Astrocyte (in vitro differentiated cells and primary cell): ENCODE results near the gene GPRC6A. TPM values are rescaled to one million over a fixed set of nuclear protein-coding genes. Genes with fewer than 3 reads are reported as not detected.
A peak's percentile ranks its signal among the peaks of the same experiment; 100 is the strongest.
"Not testable (repeated sequence)": the region's sequence is repeated elsewhere in the genome, so short reads cannot be mapped to it uniquely, and the experiment has no call there.

ENCODE experiments used
- DNase-seq: peaks from one replicate; pipeline ENCODE4 v3.0.0-alpha.2; 2010; ENCODE audit warnings: low read depth
- FAIRE-seq: peaks from 2 replicates; lab custom pipeline; 2011; peaks lifted over from hg19 to GRCh38; lab: Jason Lieb, UNC
- H2AFZ ChIP-seq: 2 replicates; pipeline ENCODE4 v1.6.0; 2012; ENCODE audit warnings: low read depth, low read length, inconsistent platforms
- H3K27ac ChIP-seq: 2 replicates; pipeline ENCODE4 v1.5.1; 2011; ENCODE audit warnings: low read depth, low read length, inconsistent platforms
- H3K27me3 ChIP-seq: 2 replicates; pipeline ENCODE4 v1.6.0; 2011; ENCODE audit warnings: low read length, inconsistent platforms; ENCODE audit not compliant: insufficient read depth
- H3K36me3 ChIP-seq: 2 replicates; pipeline ENCODE4 v1.5.1; 2011; ENCODE audit warnings: low read length, inconsistent platforms; ENCODE audit not compliant: insufficient read depth
- H3K4me1 ChIP-seq: 2 replicates; pipeline ENCODE4 v1.5.1; 2011; ENCODE audit warnings: low read length, inconsistent platforms; ENCODE audit not compliant: insufficient read depth
- H3K4me2 ChIP-seq: 2 replicates; pipeline ENCODE4 v1.6.0; 2012; ENCODE audit warnings: low read length, inconsistent platforms
- H3K4me3 ChIP-seq: 2 replicates; pipeline ENCODE4 v1.5.1; 2011; ENCODE audit warnings: low read depth, mild to moderate bottlenecking, low read length, inconsistent platforms; ENCODE audit not compliant: insufficient read depth
- H3K79me2 ChIP-seq: 2 replicates; pipeline ENCODE4 v1.6.0; 2012; ENCODE audit warnings: mild to moderate bottlenecking, low read length, inconsistent platforms; ENCODE audit not compliant: insufficient read depth
- H3K9ac ChIP-seq: 2 replicates; pipeline ENCODE4 v1.6.0; 2012; ENCODE audit warnings: mild to moderate bottlenecking, low read length, inconsistent platforms
- H3K9me3 ChIP-seq: 2 replicates; pipeline ENCODE4 v1.5.1; 2012; ENCODE audit warnings: low read depth, mild to moderate bottlenecking, low read length, inconsistent platforms; ENCODE audit not compliant: insufficient read depth
- H4K20me1 ChIP-seq: 2 replicates; pipeline ENCODE4 v1.6.0; 2012; ENCODE audit warnings: low read length, inconsistent platforms; ENCODE audit not compliant: insufficient read depth
- H3K27ac Mint-ChIP-seq: one replicate; pipeline ENCODE4 v1.8.0; 2021; ENCODE audit warnings: mild to moderate bottlenecking, mixed read lengths; ENCODE audit not compliant: unreplicated experiment
- H3K27me3 Mint-ChIP-seq: one replicate; pipeline ENCODE4 v1.8.0; 2021; ENCODE audit warnings: low read depth, mixed read lengths; ENCODE audit not compliant: unreplicated experiment
- H3K36me3 Mint-ChIP-seq: one replicate; pipeline ENCODE4 v1.8.0; 2021; ENCODE audit warnings: low read depth, mixed read lengths; ENCODE audit not compliant: unreplicated experiment
- H3K4me1 Mint-ChIP-seq: one replicate; pipeline ENCODE4 v1.8.0; 2021; ENCODE audit warnings: low read depth, mixed read lengths; ENCODE audit not compliant: unreplicated experiment
- H3K4me3 Mint-ChIP-seq: one replicate; pipeline ENCODE4 v1.8.0; 2021; ENCODE audit warnings: mild to moderate bottlenecking, moderate library complexity, mixed read lengths; ENCODE audit not compliant: unreplicated experiment
- H3K9me3 Mint-ChIP-seq: one replicate; pipeline ENCODE4 v1.8.0; 2021; ENCODE audit warnings: mild to moderate bottlenecking, mixed read lengths; ENCODE audit not compliant: unreplicated experiment
- CTCF ChIP-seq: IDR thresholded peaks from 2 replicates; pipeline ENCODE4 v1.5.1; 2011; ENCODE audit warnings: low read depth, mild to moderate bottlenecking, inconsistent platforms, low read length, moderate library complexity; ENCODE audit not compliant: insufficient read depth
- EZH2 ChIP-seq: IDR thresholded peaks from 2 replicates; pipeline ENCODE4 v1.6.1; 2012; ENCODE audit warnings: mild to moderate bottlenecking, low read length, inconsistent platforms; ENCODE audit not compliant: insufficient read depth
- total RNA-seq: library from RNA; stranded (reverse); gene quantifications from 2 replicates; pipeline ENCODE4 v1.2.1, GENCODE V29; 2021

GPRC6A gene
- total RNA-seq, 1 donor from 2014 or later, result not detected

GRCh38 chr6:116840091-116840490, 11.2 kb upstream of the GPRC6A start:
- H3K27me3 Mint-ChIP-seq, result no peaks in the 10 kb centered on the region
- H3K4me3 Mint-ChIP-seq, result no peak overlapping the region
- no peak overlapping the region for H3K27ac Mint-ChIP-seq
- no peaks in the 10 kb centered on the region for H3K27me3 ChIP-seq
- H3K9me3 ChIP-seq, result no peaks in the 10 kb centered on the region
- no peaks in the 10 kb centered on the region for H3K36me3 Mint-ChIP-seq
- FAIRE-seq (no peak), DNase-seq (peak; percentile 66)
- H3K36me3 ChIP-seq, result no peaks in the 10 kb centered on the region
- no peak overlapping the region for H2AFZ ChIP-seq
- no peak overlapping the region for H3K4me3 ChIP-seq
- H3K4me1 ChIP-seq, result no peaks in the 10 kb centered on the region
- no peaks in the 10 kb centered on the region for H3K9me3 Mint-ChIP-seq
- H3K9ac ChIP-seq, result no peak overlapping the region
- TF ChIP-seq EZH2, result no peak
- no peak for TF ChIP-seq CTCF
- H3K4me1 Mint-ChIP-seq, result peaks cover 11% of the 10 kb centered on the region
- no peak overlapping the region for H3K4me2 ChIP-seq
- no peak overlapping the region for H3K27ac ChIP-seq
- H4K20me1 ChIP-seq, result no peaks in the 10 kb centered on the region
- no peaks in the 10 kb centered on the region for H3K79me2 ChIP-seq

GRCh38 chr6:116836606-116837342, 7.9 kb upstream of the GPRC6A start:
- Histone ChIP-seq H2AFZ (no peak overlapping the region), H3K9me3 (no peaks in the 10 kb centered on the region), H3K27me3 (no peaks in the 10 kb centered on the region), H3K9ac (no peak overlapping the region), H3K4me3 (no peak overlapping the region), H3K4me2 (no peak overlapping the region), H3K79me2 (no peaks in the 10 kb centered on the region), H3K27ac (no peak overlapping the region), H3K4me1 (no peaks in the 10 kb centered on the region), H3K36me3 (no peaks in the 10 kb centered on the region), H4K20me1 (no peaks in the 10 kb centered on the region)
- peaks cover 11% of the 10 kb centered on the region for H3K4me1 Mint-ChIP-seq
- no peaks in the 10 kb centered on the region for H3K36me3 Mint-ChIP-seq
- no peaks in the 10 kb centered on the region for H3K27me3 Mint-ChIP-seq
- TF ChIP-seq EZH2, result no peak
- TF ChIP-seq CTCF, result no peak
- no peak overlapping the region for H3K4me3 Mint-ChIP-seq
- peaks cover 2% of the 10 kb centered on the region for H3K9me3 Mint-ChIP-seq
- no peak overlapping the region for H3K27ac Mint-ChIP-seq
- no peak for FAIRE-seq
- DNase-seq, result no peak

DNA sequence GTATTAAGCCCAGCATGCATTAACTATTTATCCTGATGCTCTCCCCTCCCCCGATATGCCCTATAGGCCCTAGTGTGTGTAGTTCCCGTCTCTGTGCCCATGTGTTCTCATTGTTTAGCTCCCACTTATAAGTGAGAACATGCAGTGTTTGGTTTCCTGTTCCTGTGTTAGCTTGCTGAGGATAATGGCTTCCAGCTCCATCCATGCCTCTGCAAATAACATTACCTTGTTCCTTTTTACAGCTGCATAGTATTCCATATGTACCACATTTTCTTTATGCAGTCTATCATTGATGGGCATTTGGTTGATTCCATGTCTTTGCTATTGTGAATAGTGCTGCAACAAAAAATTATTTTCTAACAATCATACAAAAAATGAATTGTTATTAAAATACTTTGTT, 5.6 kb upstream of the GPRC6A start:
- DNase-seq, H3K27ac Mint-ChIP-seq, FAIRE-seq, H2AFZ ChIP-seq, H3K4me3 ChIP-seq, H3K36me3 Mint-ChIP-seq, H3K27me3 ChIP-seq, H3K9me3 Mint-ChIP-seq, H3K27ac ChIP-seq, H3K9me3 ChIP-seq, H4K20me1 ChIP-seq, H3K9ac ChIP-seq, H3K4me2 ChIP-seq, H3K36me3 ChIP-seq, H3K27me3 Mint-ChIP-seq, H3K4me3 Mint-ChIP-seq, H3K4me1 Mint-ChIP-seq, H3K4me1 ChIP-seq, H3K79me2 ChIP-seq: not testable (repeated sequence)
